ENCODE measurements around the gene IPP. TPM values are rescaled to one million over a fixed set of nuclear protein-coding genes. Genes with fewer than 3 reads are reported as not detected.

The IPP gene
- total and polyA plus RNA-seq, 2 of the 4 experiments (the other 2 are of a cell fraction) = 4.6 to 10.6 TPM

DNA sequence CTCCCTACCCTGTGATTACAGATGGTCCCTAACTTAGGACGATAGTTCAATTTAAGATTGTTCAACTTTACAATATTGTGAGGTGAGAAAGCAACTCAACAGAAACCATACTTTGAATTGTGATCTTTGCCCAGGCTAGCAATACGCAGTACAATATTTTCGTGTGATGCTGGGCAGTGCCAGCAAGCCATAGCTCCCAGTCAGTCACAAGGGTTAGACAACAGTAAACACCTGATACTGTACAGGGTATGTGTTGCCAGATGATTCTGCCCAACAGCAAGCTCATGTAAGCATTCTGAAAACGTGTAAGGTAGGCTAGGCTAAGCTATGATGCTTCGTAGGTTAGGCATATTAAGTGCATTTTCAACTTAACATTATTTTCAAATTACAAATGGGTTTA, 76.0 kb downstream of the IPP start:
- CTCF ChIA-PET = no interaction called here

More for the DNA sequence above, 76.0 kb downstream of the IPP start:
- H2BK20ac ChIP-seq (ENCODE audit: low read depth, low read length) = peak overlapping the region; percentile 40; the same call in 1 of the 2 replicates
- H2BK15ac ChIP-seq (ENCODE audit: low read depth, low read length) = no peak overlapping the region
- H2BK5ac ChIP-seq (ENCODE audit: low read depth, low read length, poor library complexity, severe bottlenecking) = peak overlapping the region; percentile 5
- peak overlapping the region in 1 of 2 experiments; percentile 50; a peak in 1 of 4 replicates for H4K8ac ChIP-seq (ENCODE audit: low read depth in 2 of 2, low read length in 2 of 2)
- no peak overlapping the region for H2AFZ ChIP-seq (replicated peaks; ENCODE audit: low read length, poor library complexity)
- DNase-seq = no peak
- H3K27ac ChIP-seq (ENCODE audit: insufficient read depth, low read length) = no peak overlapping the region
- no peak overlapping the region for H3K9ac ChIP-seq (ENCODE audit: low read depth, low read length)
- H3K27me3 ChIP-seq (ENCODE audit: control insufficient read depth, insufficient read depth, low read length) = no peaks in the 10 kb centered on the region
- H4K91ac ChIP-seq (ENCODE audit: insufficient read depth, low read depth, low read length) = peak overlapping the region; percentile 7; the same call in 1 of the 2 replicates
- H3K4me1 ChIP-seq (ENCODE audit: control insufficient read depth, insufficient read depth, low read length) = peaks cover 11% of the 10 kb centered on the region
- no peak overlapping the region for H3K14ac ChIP-seq (replicated peaks; ENCODE audit: low read depth, low read length)
- no peak overlapping the region for H3K4me3 ChIP-seq (ENCODE audit: insufficient read depth, low read depth, low read length)
- H3K56ac ChIP-seq (ENCODE audit: extremely low read depth, insufficient read depth, low read length) = no peak overlapping the region
- POLR2A ChIA-PET (ENCODE audit: unreplicated experiment) = no interaction called here
- H3K4ac ChIP-seq (ENCODE audit: low read depth, low read length) = 0 out of 2 replicates have a peak overlapping the region, but pooled peaks have one; percentile 15
- peaks cover 22% of the 10 kb centered on the region for H3K9me1 ChIP-seq (ENCODE audit: insufficient read depth, low read length)
- in situ Hi-C loops (cut with MboI; ENCODE audit: low sequenced_read_pairs) (no loop called here), dilution Hi-C loops (cut with HindIII; ENCODE audit: low sequenced_read_pairs, unreplicated experiment) (no loop called here), intact Hi-C loops (cut with micrococcal nuclease) (no loop called here)
- peak overlapping the region; percentile 65; the same call in 1 of the 2 replicates for H3K23ac ChIP-seq (ENCODE audit: low read depth, low read length)
- H2AK9ac ChIP-seq (replicated peaks; ENCODE audit: low read depth, low read length, poor library complexity) = no peak overlapping the region
- peaks cover 17 to 74% of the 10 kb centered on the region in 2 experiments for H3K79me1 ChIP-seq (ENCODE audit: low read depth in 1 of 2, low read length in 2 of 2)
- no peak for ATAC-seq (ENCODE audit: low read depth)
- no peak overlapping the region; the same call in 1 of the 2 replicates for H2AK5ac ChIP-seq (ENCODE audit: low read depth, low read length)
- TF ChIP-seq CTCF (conservative IDR thresholded peaks at IDR 0.05; ENCODE audit: low read depth, low read length) (no peak), FOS (IDR thresholded peaks at IDR 0.05; ENCODE audit: low read depth, low read length) (no peak), USF2 (IDR thresholded peaks at IDR 0.05; ENCODE audit: low read depth, low read length) (no peak), MXI1 (IDR thresholded peaks at IDR 0.05; ENCODE audit: borderline replicate concordance, low read depth, low read length) (no peak), ELK1 (IDR thresholded peaks at IDR 0.05; ENCODE audit: borderline replicate concordance, low read depth, low read length) (no peak), POLR2A (IDR thresholded peaks at IDR 0.05; ENCODE audit: low read depth, low read length) (no peak), RAD21 (IDR thresholded peaks at IDR 0.05; ENCODE audit: low read length) (no peak), CEBPB (IDR thresholded peaks at IDR 0.05; ENCODE audit: low read depth, low read length) (no peak), MAZ (IDR thresholded peaks at IDR 0.05; ENCODE audit: borderline replicate concordance, low read depth, low read length) (no peak), SMC3 (IDR thresholded peaks at IDR 0.05; ENCODE audit: low read depth, low read length) (no peak), RFX5 (IDR thresholded peaks at IDR 0.05; ENCODE audit: low read depth, low read length) (no peak), CHD1 (IDR thresholded peaks at IDR 0.05; ENCODE audit: low read depth, low read length) (no peak), MAFK (IDR thresholded peaks at IDR 0.05; ENCODE audit: low read depth, low read length) (no peak), RCOR1 (IDR thresholded peaks at IDR 0.05; ENCODE audit: insufficient replicate concordance, low read length) (no peak), BHLHE40 (IDR thresholded peaks at IDR 0.05; ENCODE audit: low read depth, low read length) (no peak), NFE2L2 (IDR thresholded peaks at IDR 0.05; ENCODE audit: low read depth, low read length) (no peak)
- peaks cover 3% of the 10 kb centered on the region for H3K36me3 ChIP-seq (ENCODE audit: control insufficient read depth, insufficient read depth, low read length)
- H3K4me2 ChIP-seq (ENCODE audit: low read depth, low read length) = no peak overlapping the region
- BruUV-seq (replicated peaks) = no TSS peak
- no peaks in the 10 kb centered on the region for H3K9me3 ChIP-seq (ENCODE audit: control insufficient read depth, insufficient read depth, low read length)
- no peak overlapping the region for H3K18ac ChIP-seq (ENCODE audit: low read depth, low read length)
- H4K5ac ChIP-seq (ENCODE audit: low read depth, low read length) = no peak overlapping the region
- H4K20me1 ChIP-seq (ENCODE audit: insufficient read depth, low read length) = peaks cover 85% of the 10 kb centered on the region
- H2BK120ac ChIP-seq (ENCODE audit: low read depth, low read length) = no peak overlapping the region
- 93% methylated on average over 2 of the region's 5 CpGs; no CpG with 5 or more reads in 1 of the 2 experiments for WGBS, 2 experiments (ENCODE audit: extremely low coverage in 2 of 2, insufficient read length in 1 of 2)
